Measurements from ENCODE around the gene TRPV3. TPM values are rescaled to one million over a fixed set of nuclear protein-coding genes. Genes with fewer than 3 reads are reported as not detected.

The TRPV3 gene
- total RNA-seq, 1 experiment from 2014 or later = 4.4 TPM

- H3K27me3 Mint-ChIP-seq (ENCODE audit: insufficient read depth, unreplicated experiment) = no peaks in the 10 kb centered on the region
- DNase-seq (ENCODE audit: unreplicated experiment) = no peak
- peaks cover 6% of the 10 kb centered on the region for H3K4me1 Mint-ChIP-seq (ENCODE audit: insufficient read depth, unreplicated experiment)
- intact Hi-C loops (cut with micrococcal nuclease) = no loop called here
- H3K4me3 Mint-ChIP-seq (ENCODE audit: unreplicated experiment) = no peak overlapping the region
- H3K36me3 Mint-ChIP-seq (ENCODE audit: insufficient read depth, unreplicated experiment) = peaks cover 5% of the 10 kb centered on the region
- POLR2A ChIA-PET = interaction anchor here (1.1 to 2.7 kb wide), 3 partner anchors 12 to 93 kb away, joined by 4 to 10 read pairs (median 5); no protein-coding TSS in a partner anchor
- no peaks in the 10 kb centered on the region for H3K9me3 Mint-ChIP-seq (ENCODE audit: unreplicated experiment)
- CTCF ChIA-PET = interaction anchor here (0.5 kb wide), 1 partner anchor 586 kb away, joined by 3 read pairs; no protein-coding TSS in a partner anchor
- BruUV-seq (replicated peaks) = no TSS peak
- H3K27ac Mint-ChIP-seq (ENCODE audit: low read depth, unreplicated experiment) = peak overlapping the region; percentile 79
- no peak for TF ChIP-seq CTCF (IDR thresholded peaks at IDR 0.05; ENCODE audit: unreplicated experiment)
Observed at GRCh38 chr17:3574231-3574630, 16.6 kb upstream of the TRPV3 start.

- Mint-ChIP-seq H3K4me1 (ENCODE audit: insufficient read depth, unreplicated experiment) (peaks cover 6% of the 10 kb centered on the region), H3K9me3 (ENCODE audit: unreplicated experiment) (no peaks in the 10 kb centered on the region), H3K36me3 (ENCODE audit: insufficient read depth, unreplicated experiment) (peaks cover 5% of the 10 kb centered on the region), H3K27ac (ENCODE audit: low read depth, unreplicated experiment) (no peak overlapping the region), H3K4me3 (ENCODE audit: unreplicated experiment) (no peak overlapping the region), H3K27me3 (ENCODE audit: insufficient read depth, unreplicated experiment) (no peaks in the 10 kb centered on the region)
- CTCF ChIA-PET = interaction anchor here (0.5 kb wide), 1 partner anchor 587 kb away, joined by 3 read pairs; no protein-coding TSS in a partner anchor
- intact Hi-C loops (cut with micrococcal nuclease) = no loop called here
- DNase-seq (ENCODE audit: unreplicated experiment) = no peak
- BruUV-seq (replicated peaks) = no TSS peak
- POLR2A ChIA-PET = no interaction called here
- TF ChIP-seq CTCF (IDR thresholded peaks at IDR 0.05; ENCODE audit: unreplicated experiment) = no peak
Observed at GRCh38 chr17:3573246-3574100, 15.9 kb upstream of the TRPV3 start.

- H3K4me1 Mint-ChIP-seq (ENCODE audit: insufficient read depth, unreplicated experiment) = peaks cover 6% of the 10 kb centered on the region
- ChIA-PET CTCF (no interaction called here), POLR2A (no interaction called here)
- H3K9me3 Mint-ChIP-seq (ENCODE audit: unreplicated experiment) = no peaks in the 10 kb centered on the region
- intact Hi-C loops (cut with micrococcal nuclease) = no loop called here
- peaks cover 5% of the 10 kb centered on the region for H3K36me3 Mint-ChIP-seq (ENCODE audit: insufficient read depth, unreplicated experiment)
- no TSS peak for BruUV-seq (replicated peaks)
- no peak for TF ChIP-seq CTCF (IDR thresholded peaks at IDR 0.05; ENCODE audit: unreplicated experiment)
- H3K27ac Mint-ChIP-seq (ENCODE audit: low read depth, unreplicated experiment) = no peak overlapping the region
- no peaks in the 10 kb centered on the region for H3K27me3 Mint-ChIP-seq (ENCODE audit: insufficient read depth, unreplicated experiment)
- DNase-seq (ENCODE audit: unreplicated experiment) = no peak
- no peak overlapping the region for H3K4me3 Mint-ChIP-seq (ENCODE audit: unreplicated experiment)
Observed at GRCh38 chr17:3572231-3572630, 14.6 kb upstream of the TRPV3 start.

- CTCF ChIA-PET = no interaction called here
Observed at GRCh38 chr17:3571043-3571900, 13.7 kb upstream of the TRPV3 start.

More at GRCh38 chr17:3571043-3571900, 13.7 kb upstream of the TRPV3 start:
- no peak for DNase-seq (ENCODE audit: unreplicated experiment)
- Mint-ChIP-seq H3K36me3 (ENCODE audit: insufficient read depth, unreplicated experiment) (peaks cover 5% of the 10 kb centered on the region), H3K4me3 (ENCODE audit: unreplicated experiment) (no peak overlapping the region), H3K27ac (ENCODE audit: low read depth, unreplicated experiment) (no peak overlapping the region), H3K4me1 (ENCODE audit: insufficient read depth, unreplicated experiment) (peaks cover 6% of the 10 kb centered on the region), H3K9me3 (ENCODE audit: unreplicated experiment) (no peaks in the 10 kb centered on the region), H3K27me3 (ENCODE audit: insufficient read depth, unreplicated experiment) (no peaks in the 10 kb centered on the region)
- POLR2A ChIA-PET = no interaction called here
- TF ChIP-seq CTCF (IDR thresholded peaks at IDR 0.05; ENCODE audit: unreplicated experiment) = no peak
- intact Hi-C loops (cut with micrococcal nuclease) = no loop called here
- BruUV-seq (replicated peaks) = no TSS peak
